GM18502 (cell line): Measurements from ENCODE around the gene SV2C.
"Not testable (repeated sequence)": the region's sequence is repeated elsewhere in the genome, so short reads cannot be mapped to it uniquely, and the experiment has no call there.

Experiments used
- ATAC-seq: cut with Tn5 transposase; IDR thresholded peaks from one replicate; pipeline ENCODE4 v1.9.1; 2021; ENCODE audit warnings: mild to moderate bottlenecking; ENCODE audit not compliant: unreplicated experiment, poor library complexity

The SV2C gene, protein sequence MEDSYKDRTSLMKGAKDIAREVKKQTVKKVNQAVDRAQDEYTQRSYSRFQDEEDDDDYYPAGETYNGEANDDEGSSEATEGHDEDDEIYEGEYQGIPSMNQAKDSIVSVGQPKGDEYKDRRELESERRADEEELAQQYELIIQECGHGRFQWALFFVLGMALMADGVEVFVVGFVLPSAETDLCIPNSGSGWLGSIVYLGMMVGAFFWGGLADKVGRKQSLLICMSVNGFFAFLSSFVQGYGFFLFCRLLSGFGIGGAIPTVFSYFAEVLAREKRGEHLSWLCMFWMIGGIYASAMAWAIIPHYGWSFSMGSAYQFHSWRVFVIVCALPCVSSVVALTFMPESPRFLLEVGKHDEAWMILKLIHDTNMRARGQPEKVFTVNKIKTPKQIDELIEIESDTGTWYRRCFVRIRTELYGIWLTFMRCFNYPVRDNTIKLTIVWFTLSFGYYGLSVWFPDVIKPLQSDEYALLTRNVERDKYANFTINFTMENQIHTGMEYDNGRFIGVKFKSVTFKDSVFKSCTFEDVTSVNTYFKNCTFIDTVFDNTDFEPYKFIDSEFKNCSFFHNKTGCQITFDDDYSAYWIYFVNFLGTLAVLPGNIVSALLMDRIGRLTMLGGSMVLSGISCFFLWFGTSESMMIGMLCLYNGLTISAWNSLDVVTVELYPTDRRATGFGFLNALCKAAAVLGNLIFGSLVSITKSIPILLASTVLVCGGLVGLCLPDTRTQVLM

GRCh38 chr5:76082772-76083554, at the start of gene SV2C:
SV2C (plus strand) TSS chr5:76083383; CDS start chr5:76131751, 48,368 bp downstream.
- ATAC-seq: no peak

DNA sequence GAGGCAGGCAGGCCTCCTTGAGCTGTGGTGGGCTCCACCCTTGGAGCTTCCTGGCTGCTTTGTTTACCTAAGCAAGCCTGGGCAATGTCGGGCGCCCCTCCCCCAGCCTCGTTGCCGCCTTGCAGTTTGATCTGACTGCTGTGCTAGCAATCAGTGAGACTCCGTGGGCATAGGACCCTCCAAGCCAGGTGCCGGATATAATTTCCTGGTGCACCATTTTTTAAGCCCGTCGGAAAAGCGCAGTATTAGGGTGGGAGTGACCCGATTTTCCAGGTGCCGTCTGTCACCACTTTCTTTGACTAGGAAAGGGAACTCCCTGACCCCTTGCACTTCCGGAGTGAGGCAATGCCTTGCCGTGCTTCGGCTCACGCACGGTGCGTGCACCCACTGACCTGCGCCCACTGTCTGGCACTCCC, 45.4 kb upstream of the SV2C start:
- ATAC-seq: not testable (repeated sequence)

DNA sequence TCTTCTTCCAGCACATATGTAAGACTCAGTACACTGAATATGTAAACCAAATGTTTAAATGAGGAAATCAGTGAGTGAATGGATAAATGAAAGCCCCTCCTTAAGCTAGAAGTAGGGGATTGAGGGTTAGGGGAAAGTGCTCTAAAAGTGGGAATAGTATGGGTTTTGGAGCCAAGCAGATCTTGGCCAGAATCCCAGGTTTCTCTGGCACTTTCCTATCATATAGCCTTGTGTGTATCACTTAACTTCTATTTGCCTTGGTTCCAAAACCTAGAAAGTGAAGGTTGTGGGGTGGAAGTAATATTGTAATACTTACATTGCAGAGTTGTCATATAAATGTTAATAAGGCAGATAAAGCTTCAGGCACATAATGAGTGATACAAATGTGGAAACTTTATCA, 45.0 kb upstream of the SV2C start:
- ATAC-seq: no peak

- ATAC-seq: no peak
Measured at GRCh38 chr5:76040806-76041205, 42.4 kb upstream of the SV2C start.

GRCh38 chr5:76041863-76042262, 41.3 kb upstream of the SV2C start:
- no peak for ATAC-seq

- ATAC-seq: no peak
Measured at GRCh38 chr5:76046741-76047140, 36.4 kb upstream of the SV2C start.

- no peak for ATAC-seq
Measured at GRCh38 chr5:76050134-76050533, 33.0 kb upstream of the SV2C start.

DNA sequence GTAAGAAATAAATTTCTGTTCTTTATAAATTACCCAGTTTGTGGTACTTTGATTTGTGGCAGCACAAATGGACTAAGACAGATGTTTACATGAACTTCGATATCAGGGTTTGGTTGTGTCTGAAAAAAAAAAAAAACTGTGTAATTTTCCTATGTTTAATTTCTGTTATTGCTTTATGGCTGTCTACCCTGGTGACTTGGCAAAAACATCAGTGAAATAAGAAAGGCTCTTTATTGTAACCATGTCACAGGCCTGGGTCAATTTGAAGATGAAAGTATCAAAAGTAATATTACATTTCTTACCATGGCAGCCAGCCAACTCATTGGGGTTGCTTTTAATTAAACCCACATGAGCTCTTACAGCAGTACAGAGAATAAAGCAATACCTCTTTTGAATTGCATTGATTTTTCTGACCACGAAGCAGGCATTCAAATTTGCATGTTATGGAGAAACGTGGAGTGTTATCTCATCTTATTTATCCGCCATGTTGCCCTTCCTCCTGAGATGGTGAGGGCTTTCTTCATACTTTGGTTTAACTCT, 20.6 kb upstream of the SV2C start:
- ATAC-seq: no peak

DNA sequence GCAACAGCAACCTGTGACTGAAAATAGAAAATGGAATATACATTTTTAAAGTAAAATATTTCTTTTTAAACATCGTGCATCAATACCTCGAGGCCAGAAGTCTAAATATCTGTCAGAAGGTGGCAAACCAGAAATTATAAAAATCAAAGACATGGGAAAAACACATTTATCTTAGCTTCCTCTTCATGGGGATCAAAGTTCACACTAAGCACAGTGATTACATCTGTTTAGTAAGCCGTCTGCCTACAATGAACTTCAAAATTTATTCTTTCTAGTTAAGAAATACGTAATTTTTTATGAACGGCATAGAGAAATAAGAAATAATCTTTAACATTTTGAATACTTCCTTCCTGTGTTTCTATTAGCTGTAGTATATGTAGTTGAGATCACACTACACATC, 17.9 kb upstream of the SV2C start:
- ATAC-seq: no peak

DNA sequence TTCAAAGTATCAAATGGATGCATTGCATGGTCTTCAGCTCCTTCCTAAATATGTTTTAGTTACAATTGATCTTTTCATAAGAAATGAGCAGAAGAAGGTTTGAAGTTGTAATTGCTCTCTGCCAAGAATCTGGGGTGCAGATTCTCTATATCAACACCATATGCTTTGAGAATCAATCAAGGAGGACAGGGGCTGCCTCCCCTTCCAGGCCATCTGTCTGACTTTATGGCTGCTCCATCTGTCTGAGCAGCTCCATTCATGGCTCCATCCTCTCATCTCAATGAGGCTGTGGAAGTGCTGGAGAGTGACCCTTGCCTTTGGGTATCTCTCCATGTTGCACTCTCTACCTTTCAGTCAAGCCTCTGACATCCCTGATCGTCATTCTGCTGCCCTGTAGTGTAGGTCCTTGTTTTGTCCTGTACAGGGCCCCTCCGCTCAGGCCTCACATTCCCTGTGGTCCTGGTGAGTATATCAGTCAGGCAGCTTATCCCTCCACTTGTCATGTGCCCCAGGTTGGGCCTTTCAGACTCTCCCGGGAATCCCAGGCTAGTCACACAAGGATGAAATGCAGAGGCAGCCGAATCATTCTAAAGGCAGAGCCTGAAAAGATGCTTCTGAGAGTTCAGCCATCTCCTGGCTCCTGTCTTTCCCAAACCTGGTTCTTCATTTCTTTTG, 14.0 kb upstream of the SV2C start:
- no peak for ATAC-seq

GRCh38 chr5:76074487-76075065, 8.6 kb upstream of the SV2C start:
- no peak for ATAC-seq

DNA sequence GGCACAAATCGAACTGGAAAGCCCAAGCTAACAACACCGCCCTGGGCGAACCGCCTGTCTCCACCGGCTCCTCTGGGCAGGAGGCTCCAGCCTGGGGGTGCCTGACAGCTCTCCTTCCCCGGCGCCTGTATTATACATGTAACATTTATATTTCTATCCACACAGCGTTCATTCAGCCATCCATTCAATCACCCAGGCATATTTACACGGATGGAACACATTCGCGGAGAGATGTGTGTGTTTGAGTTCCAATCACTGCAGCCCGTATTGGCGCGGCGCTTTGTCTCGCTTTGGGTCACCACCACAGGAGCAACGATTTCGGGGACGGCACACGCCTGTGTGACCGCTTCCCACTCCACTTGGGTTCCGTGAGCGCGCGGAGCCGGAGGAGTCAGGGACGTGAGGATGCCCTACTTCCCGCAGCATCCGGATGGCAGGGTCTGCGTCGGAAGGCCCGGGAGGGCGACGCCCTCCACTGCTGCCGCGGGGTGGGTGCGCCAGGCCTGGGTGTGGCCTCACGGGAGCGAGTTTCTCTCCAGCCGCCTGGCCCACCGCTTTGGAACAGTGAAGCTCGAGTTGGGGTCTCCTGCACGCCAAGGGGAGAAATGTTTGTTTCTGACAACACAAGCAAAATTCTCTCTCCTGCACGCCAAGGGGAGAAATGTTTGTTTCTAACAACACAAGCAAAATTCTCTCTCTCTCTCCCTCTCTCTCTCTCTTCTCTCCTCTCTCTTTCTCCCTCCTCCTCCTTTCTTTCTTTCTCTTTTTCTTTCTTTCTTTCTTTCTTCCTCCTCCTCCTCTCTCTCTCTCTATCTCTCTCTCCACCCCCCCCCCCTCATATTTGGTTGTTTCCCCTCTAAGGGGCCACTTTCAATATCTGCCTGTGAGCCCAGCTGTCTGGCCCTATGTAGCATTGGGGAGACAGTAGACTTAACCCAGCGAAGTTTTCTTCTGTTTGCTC, 1.1 kb upstream of the SV2C start:
- ATAC-seq: no peak

DNA sequence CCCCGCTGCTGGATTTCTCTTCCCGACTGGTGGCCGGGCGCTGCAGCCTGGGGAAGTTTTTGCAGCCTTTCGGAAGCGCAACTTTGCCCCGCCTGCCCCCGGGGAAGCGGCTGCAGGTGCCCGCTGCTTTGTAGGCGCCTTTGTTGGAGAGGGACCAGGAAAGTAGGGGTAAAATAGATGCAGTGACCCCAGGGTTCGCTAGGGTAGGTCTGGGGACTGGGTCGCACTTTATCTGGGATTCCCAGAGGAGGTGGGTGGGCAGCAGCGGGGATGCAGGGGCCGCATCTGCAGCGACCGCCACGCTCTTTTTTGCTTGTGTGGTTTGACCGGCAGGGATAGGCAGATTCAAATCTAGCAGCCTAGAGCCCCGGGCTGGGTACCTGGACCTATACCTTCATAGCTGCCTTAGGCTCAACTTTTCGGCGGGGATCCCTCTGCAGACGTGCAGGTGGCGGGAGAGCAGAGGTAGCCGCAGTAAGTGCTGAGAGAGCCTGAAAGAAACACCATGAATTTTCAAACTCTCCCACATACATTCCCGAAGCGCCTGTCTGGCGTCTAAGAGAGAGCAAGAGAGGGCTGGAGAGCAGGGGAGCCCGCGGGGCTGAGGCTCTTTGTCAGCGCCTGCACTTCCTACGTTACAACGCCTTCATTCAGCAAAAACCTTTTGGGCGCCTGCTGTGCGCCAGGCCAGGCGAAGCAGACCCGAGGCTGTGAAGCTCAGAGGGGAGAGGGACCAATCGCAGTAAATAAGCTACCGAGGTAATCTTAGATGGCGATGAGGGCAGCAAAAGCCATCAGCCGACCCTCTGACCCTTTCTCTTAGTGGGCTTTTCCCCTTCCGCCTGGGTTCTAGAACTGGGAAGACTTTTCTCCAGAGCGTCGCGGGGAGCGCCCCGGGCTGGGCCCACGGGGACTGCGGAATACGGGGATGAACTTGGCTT, 642 bp downstream of the SV2C start:
- no peak for ATAC-seq

GRCh38 chr5:76084496-76085242, 1.5 kb downstream of the SV2C start:
- no peak for ATAC-seq

- ATAC-seq: no peak
Measured at GRCh38 chr5:76085243-76085579, 2.0 kb downstream of the SV2C start.

DNA sequence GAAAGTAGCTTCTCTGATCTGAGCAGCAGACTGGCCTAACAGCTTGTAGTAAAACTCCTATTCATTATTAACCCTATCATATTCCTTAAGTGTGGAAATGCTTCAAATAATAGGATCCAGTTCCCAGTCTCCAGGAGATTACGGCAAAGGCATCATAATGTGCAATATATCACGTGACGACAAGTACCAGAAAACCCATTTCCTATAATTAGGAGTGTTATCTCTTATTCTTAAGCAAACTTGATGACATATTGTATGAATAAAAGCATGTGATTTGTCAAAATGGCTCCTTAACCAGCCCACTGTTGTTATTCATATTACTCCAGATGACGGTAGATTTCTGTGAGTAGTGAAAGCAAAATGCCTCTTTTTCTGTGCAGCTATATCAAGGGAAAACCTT, 2.9 kb downstream of the SV2C start:
- ATAC-seq: no peak

- ATAC-seq: not testable (repeated sequence)
Measured at GRCh38 chr5:76089156-76089555, 6.0 kb downstream of the SV2C start.
